ENCODE data around the gene RERE.
"Not testable (repeated sequence)": the region's sequence is repeated elsewhere in the genome, so short reads cannot be mapped to it uniquely, and the experiment has no call there.

The RERE gene

DNA sequence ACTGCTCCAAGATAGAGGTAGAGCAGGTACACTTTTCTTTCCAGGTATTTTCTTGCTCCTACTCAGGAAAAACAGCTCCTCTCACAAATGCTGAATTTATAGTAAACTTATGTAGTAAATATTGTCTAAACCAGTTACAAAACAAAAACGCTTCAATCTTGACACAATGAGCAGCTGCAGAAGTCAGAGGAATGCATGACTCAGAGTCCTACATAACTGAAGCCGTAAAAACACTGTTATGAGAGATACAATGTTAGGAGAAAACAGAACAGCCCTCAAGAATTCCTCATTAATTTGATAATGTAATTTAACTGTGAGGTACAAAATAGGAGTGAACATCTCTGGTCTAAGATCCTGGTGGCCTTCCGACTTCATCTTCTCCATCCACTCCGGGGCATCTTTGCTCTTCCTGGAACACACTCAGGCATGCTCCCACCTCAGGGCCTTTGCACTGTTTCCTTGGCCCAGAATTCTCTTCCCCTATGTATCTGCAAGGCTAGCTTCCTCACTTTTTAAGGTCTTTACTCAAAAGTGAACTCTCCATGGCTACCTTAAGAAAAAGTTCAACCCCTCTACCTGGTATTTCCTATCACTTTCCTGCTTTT, 361.0 kb downstream of the RERE start:
- H3K4me1 ChIP-seq (ENCODE audit: insufficient read depth, low read length) = peaks cover 41% of the 10 kb centered on the region
- peak overlapping the region; percentile 25 for H3K9ac ChIP-seq (ENCODE audit: low read length)

DNA sequence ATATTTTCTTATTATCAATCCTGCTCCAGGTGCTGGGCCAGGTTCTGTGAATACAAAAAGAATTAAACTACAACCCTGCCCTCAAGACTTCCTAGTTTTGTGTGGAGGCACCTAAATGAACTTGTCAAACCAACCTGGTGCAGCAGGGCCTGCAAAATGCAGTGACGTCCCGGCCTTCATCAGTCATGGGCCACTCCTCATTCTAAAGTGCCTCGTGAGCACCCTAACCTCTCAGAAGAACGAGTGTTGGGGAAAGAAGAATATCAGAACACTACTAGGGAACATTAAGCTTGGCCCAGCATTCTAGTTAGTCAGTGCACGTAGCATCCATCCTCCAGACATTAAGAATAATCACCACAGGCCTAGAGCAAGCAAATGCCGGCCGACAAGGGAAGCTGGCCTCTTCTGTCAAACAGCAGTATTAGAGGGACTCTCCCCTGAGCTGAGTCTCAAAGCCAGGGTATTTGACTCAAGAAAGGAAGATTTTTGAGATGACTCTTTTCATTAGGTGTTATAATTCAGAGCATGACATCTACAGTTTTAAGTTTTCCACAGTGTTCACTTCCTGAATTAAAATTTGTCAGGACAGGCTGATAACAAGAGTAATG, 361.6 kb downstream of the RERE start:
- H3K4me3 ChIP-seq (ENCODE audit: low read depth in 1 of 2, low read length in 2 of 2) = no peak overlapping the region
- peak overlapping the region; percentile 25 for H3K9ac ChIP-seq (ENCODE audit: low read length)
- no peaks in the 10 kb centered on the region for H3K27me3 ChIP-seq (ENCODE audit: control insufficient read depth in 1 of 2, insufficient read depth in 2 of 2, low read length in 2 of 2)
- H3K27ac ChIP-seq (ENCODE audit: low read depth, low read length) = peak overlapping the region; percentile 66
- no peaks in the 10 kb centered on the region for H3K9me3 ChIP-seq (ENCODE audit: low read length)
- H3K36me3 ChIP-seq (ENCODE audit: insufficient read depth, low read length) = no peaks in the 10 kb centered on the region
- peaks cover 35% of the 10 kb centered on the region for H3K4me1 ChIP-seq (ENCODE audit: insufficient read depth, low read length)

More for the DNA sequence above, 361.0 kb downstream of the RERE start:
- peak overlapping the region; percentile 66 for H3K27ac ChIP-seq (ENCODE audit: low read depth, low read length)
- no peak overlapping the region for H3K4me3 ChIP-seq (ENCODE audit: low read depth in 1 of 2, low read length in 2 of 2)
- H3K27me3 ChIP-seq (ENCODE audit: control insufficient read depth in 1 of 2, insufficient read depth in 2 of 2, low read length in 2 of 2) = no peaks in the 10 kb centered on the region
- H3K36me3 ChIP-seq (ENCODE audit: insufficient read depth, low read length) = no peaks in the 10 kb centered on the region
- H3K9me3 ChIP-seq (ENCODE audit: low read length) = no peaks in the 10 kb centered on the region

DNA sequence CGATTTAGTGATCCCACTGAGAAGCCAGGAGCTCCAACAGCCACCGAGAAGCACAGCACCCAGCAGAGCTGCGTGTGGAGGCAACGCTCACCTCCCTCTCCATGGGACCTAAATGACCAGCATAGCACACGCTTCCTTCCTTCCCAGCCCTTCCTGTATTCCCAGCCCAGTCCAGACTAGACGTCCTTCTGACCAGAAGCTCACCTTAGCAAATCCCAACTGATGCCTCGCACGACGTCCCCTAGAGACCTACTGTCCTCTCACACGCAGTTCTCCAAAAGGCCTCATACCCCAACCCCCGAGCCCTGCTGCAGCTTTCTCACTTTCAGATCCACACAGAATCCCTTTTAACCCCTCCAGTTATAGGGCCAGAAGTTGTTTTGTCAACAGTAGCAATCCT, 367.1 kb downstream of the RERE start:
- no peaks in the 10 kb centered on the region for H3K9me3 ChIP-seq (ENCODE audit: low read length)
- no peak overlapping the region for H3K9ac ChIP-seq (ENCODE audit: low read length)
- H3K27me3 ChIP-seq (ENCODE audit: control insufficient read depth in 1 of 2, insufficient read depth in 2 of 2, low read length in 2 of 2) = no peaks in the 10 kb centered on the region
- H3K4me1 ChIP-seq (ENCODE audit: insufficient read depth, low read length) = peaks cover 20% of the 10 kb centered on the region
- no peak overlapping the region for H3K27ac ChIP-seq (ENCODE audit: low read depth, low read length)
- no peaks in the 10 kb centered on the region for H3K36me3 ChIP-seq (ENCODE audit: insufficient read depth, low read length)
- H3K4me3 ChIP-seq (ENCODE audit: low read depth in 1 of 2, low read length in 2 of 2) = no peak overlapping the region

DNA sequence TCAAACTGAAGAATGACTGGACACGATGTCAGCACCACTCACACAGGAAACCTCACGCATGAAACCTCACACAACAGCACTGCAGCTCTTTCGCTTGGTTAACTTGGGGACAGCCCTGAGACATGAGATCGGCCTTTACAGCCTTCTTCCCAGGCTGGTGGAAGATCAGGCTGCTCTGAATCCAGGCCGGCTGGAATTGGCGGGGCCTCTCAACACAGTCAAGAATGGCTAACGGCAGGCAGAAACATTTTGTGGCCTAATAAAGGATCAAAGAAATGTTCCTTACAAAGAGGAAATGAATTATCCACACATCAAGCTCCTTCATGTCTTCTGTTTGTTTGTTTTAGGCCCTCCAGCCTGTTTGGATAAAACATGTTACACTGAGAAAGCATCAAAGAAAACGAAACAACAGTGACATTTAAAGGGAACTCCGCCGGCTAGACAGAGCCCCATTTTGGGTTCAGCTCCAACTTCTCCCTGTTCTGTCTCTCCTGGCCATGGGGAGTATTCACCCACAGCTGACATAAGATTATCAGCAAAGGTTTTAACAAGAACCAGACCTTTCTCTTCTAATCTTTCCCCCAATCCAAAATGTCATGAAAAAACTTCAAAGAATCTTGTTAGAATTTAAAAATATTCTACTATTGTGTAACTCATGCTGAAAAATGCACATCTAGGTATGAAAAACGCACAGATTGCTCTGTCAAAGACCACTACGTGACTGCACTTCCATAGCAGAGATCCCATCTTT, 368.4 kb downstream of the RERE start:
- no peaks in the 10 kb centered on the region for H3K9me3 ChIP-seq (ENCODE audit: low read length)
- H3K27ac ChIP-seq (ENCODE audit: low read depth, low read length) = peak overlapping the region; percentile 71
- H3K4me3 ChIP-seq (ENCODE audit: low read depth in 1 of 2, low read length in 2 of 2) = peak overlapping the region in 1 of 2 donors; percentile 38
- H3K9ac ChIP-seq (ENCODE audit: low read length) = no peak overlapping the region
- H3K27me3 ChIP-seq (ENCODE audit: control insufficient read depth in 1 of 2, insufficient read depth in 2 of 2, low read length in 2 of 2) = no peaks in the 10 kb centered on the region
- peaks cover 19% of the 10 kb centered on the region for H3K4me1 ChIP-seq (ENCODE audit: insufficient read depth, low read length)
- no peaks in the 10 kb centered on the region for H3K36me3 ChIP-seq (ENCODE audit: insufficient read depth, low read length)

DNA sequence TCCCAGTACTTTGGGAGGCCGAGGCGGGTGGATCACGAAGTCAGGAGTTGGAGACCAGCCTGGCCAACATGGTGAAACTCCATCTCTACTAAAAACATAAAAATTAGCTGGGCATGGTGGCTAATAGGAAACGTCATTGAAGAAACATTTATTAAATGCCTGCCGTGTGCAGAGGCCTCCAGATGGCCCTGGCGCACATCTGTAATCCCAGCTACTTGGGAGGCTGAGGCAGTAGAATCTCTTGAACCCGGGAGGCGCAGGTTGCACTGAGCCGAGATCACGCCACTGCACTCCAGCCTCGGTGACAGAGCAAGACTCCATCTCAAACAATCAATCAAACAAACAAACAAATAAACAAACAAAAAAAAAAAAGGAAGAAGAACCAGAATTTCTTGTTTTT, 368.9 kb downstream of the RERE start:
- H3K27ac ChIP-seq (ENCODE audit: low read depth, low read length); H3K9ac ChIP-seq (ENCODE audit: low read length); H3K27me3 ChIP-seq (ENCODE audit: control insufficient read depth in 1 of 2, insufficient read depth in 2 of 2, low read length in 2 of 2); H3K4me3 ChIP-seq (ENCODE audit: low read depth in 1 of 2, low read length in 2 of 2); H3K36me3 ChIP-seq (ENCODE audit: insufficient read depth, low read length); H3K9me3 ChIP-seq (ENCODE audit: low read length): not testable (repeated sequence)
- peaks cover 19% of the 10 kb centered on the region for H3K4me1 ChIP-seq (ENCODE audit: insufficient read depth, low read length)

DNA sequence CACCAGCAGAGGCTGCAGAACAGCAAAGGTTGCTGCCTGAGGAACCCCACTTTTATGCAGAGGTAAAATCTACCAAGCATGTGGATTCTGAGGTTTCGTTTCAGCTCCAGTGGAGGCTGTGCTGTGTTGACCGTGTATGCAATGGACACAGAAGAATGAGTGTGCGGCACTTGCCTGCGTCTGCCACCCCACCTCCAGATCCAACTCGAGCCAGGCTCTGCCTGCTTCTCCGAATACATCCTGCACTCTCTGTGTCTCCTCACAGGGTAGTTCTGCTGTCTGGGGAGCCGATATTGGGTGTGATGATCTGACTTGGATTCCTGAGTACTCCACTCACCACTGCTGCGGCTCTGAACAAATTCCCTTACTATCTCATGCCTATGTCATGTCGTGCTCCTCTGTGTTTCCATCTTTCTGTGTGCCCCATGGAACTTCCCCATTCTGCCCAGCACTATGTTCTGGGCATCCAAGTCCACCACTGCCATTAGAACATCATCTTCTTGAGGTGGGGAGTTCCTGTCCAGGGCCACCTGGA, 369.8 kb downstream of the RERE start:
- Histone ChIP-seq H3K9ac (ENCODE audit: low read length) (no peak overlapping the region), H3K4me3 (ENCODE audit: low read depth in 1 of 2, low read length in 2 of 2) (no peak overlapping the region), H3K9me3 (ENCODE audit: low read length) (no peaks in the 10 kb centered on the region), H3K27me3 (ENCODE audit: control insufficient read depth in 1 of 2, insufficient read depth in 2 of 2, low read length in 2 of 2) (no peaks in the 10 kb centered on the region), H3K36me3 (ENCODE audit: insufficient read depth, low read length) (no peaks in the 10 kb centered on the region), H3K27ac (ENCODE audit: low read depth, low read length) (no peak overlapping the region), H3K4me1 (ENCODE audit: insufficient read depth, low read length) (peaks cover 19% of the 10 kb centered on the region)

DNA sequence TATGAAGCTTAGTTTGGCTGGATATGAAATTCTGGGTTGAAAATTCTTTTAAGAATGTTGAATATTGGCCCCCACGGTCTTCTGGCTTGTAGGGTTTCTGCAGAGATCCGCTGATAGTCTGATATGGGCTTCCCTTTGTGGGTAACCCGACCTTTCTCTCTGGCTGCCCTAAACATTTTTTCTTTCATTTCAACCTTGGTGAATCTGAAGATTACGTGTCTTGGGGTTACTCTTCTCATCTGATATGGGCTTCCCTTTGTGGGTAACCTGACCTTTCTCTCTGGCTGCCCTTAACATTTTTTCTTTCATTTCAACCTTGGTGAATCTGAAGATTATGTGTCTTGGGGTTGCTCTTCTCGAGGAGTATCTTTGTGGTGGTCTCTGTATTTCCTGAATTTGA, 371.3 kb downstream of the RERE start:
- H3K9me3 ChIP-seq (ENCODE audit: low read length); H3K36me3 ChIP-seq (ENCODE audit: insufficient read depth, low read length); H3K27me3 ChIP-seq (ENCODE audit: control insufficient read depth in 1 of 2, insufficient read depth in 2 of 2, low read length in 2 of 2); H3K27ac ChIP-seq (ENCODE audit: low read depth, low read length); H3K4me3 ChIP-seq (ENCODE audit: low read depth in 1 of 2, low read length in 2 of 2); H3K9ac ChIP-seq (ENCODE audit: low read length): not testable (repeated sequence)
- peaks cover 24% of the 10 kb centered on the region for H3K4me1 ChIP-seq (ENCODE audit: insufficient read depth, low read length)

DNA sequence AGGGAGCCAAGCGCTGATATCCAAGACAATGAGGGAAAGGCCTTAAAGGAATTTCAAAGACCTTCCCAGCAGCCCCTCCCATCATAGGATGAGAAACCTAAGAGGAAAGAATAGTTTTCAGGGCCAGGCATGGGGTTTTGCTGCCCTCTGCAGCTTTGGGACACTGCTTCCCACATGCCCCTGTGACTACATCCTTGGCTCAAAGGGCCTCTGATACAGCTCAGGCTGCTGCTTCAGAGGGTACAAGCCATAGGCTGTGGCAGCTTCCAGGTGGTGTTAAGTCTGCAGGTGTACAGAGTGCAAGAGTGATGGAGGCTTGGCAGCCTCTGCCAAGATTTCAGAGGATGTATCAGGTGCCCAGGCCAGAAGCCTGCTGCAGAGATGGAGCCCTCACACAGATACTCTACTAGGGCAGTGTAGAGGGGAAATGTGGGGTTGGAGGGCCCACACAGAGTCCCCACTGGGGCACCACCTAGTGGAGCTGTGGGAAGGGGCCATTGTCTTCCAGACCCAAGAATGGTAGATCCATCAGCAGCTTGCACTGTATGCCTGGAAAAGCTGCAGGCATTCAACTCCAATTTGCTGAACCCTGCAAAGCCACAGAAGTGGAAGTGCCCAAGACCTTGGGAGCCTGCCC, 373.8 kb downstream of the RERE start:
- Histone ChIP-seq H3K36me3 (ENCODE audit: insufficient read depth, low read length) (no peaks in the 10 kb centered on the region), H3K4me3 (ENCODE audit: low read depth in 1 of 2, low read length in 2 of 2) (no peak overlapping the region), H3K27ac (ENCODE audit: low read depth, low read length) (no peak overlapping the region), H3K27me3 (ENCODE audit: control insufficient read depth in 1 of 2, insufficient read depth in 2 of 2, low read length in 2 of 2) (no peaks in the 10 kb centered on the region), H3K9me3 (ENCODE audit: low read length) (no peaks in the 10 kb centered on the region), H3K9ac (ENCODE audit: low read length) (no peak overlapping the region), H3K4me1 (ENCODE audit: insufficient read depth, low read length) (peaks cover 28% of the 10 kb centered on the region)

DNA sequence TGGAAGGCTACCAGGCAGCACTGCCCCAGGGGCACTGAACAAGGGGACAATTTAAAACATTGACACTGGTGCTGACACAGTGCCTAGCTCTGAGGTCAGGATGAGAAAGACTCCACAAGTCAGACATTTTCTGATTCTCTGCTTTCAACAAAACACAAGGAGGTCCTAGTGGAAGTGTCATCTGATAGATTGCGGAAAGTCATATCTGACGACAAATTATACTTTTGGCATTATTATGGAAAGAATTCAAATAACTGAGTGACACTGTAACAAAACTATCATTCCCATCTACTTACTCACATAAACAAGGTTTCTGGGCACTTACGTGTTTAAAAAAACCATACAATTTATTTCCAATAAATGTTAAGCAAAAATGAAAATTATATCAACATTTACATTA, 376.0 kb downstream of the RERE start:
- peak overlapping the region; percentile 50 for H3K27ac ChIP-seq (ENCODE audit: low read depth, low read length)
- no peaks in the 10 kb centered on the region for H3K27me3 ChIP-seq (ENCODE audit: control insufficient read depth in 1 of 2, insufficient read depth in 2 of 2, low read length in 2 of 2)
- no peak overlapping the region for H3K9ac ChIP-seq (ENCODE audit: low read length)
- H3K4me3 ChIP-seq (ENCODE audit: low read depth in 1 of 2, low read length in 2 of 2) = no peak overlapping the region
- no peaks in the 10 kb centered on the region for H3K36me3 ChIP-seq (ENCODE audit: insufficient read depth, low read length)
- no peaks in the 10 kb centered on the region for H3K9me3 ChIP-seq (ENCODE audit: low read length)
- H3K4me1 ChIP-seq (ENCODE audit: insufficient read depth, low read length) = peaks cover 35% of the 10 kb centered on the region

DNA sequence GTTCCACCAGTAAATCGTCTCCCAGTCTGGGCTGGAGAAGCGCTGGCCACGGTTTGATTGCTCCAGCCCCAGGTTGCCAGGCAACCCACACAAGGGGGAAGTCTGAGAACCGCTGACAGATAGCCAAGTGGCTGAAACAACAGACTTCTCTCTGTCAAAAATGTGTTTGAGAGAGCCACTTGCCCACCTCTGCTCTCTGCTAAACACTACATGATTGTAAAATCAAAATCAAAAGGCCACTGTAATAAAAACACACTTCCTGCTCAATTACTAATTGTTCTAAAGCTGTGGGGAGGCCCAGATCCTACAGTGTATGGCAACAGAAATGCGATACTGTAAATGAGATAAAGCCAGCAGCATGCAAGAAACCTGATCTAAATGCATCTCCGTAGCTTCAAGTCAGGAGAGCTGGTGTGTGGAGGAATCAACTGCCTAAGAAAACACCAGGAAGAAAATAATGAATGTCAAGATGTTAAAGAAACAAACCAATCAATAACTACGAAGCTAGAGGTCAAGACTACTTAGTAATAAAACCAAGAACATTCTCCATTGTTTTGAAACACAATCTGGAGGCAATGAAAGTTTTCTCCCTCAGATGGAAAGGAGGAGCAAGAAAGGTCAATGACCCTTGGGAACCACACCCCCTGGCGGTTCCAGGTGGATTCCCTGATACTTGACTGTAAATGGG, 378.3 kb downstream of the RERE start:
- H3K36me3 ChIP-seq (ENCODE audit: insufficient read depth, low read length) = no peaks in the 10 kb centered on the region
- H3K9me3 ChIP-seq (ENCODE audit: low read length) = no peaks in the 10 kb centered on the region
- no peak overlapping the region for H3K9ac ChIP-seq (ENCODE audit: low read length)
- H3K4me3 ChIP-seq (ENCODE audit: low read depth in 1 of 2, low read length in 2 of 2) = no peak overlapping the region
- no peaks in the 10 kb centered on the region for H3K27me3 ChIP-seq (ENCODE audit: control insufficient read depth in 1 of 2, insufficient read depth in 2 of 2, low read length in 2 of 2)
- H3K4me1 ChIP-seq (ENCODE audit: insufficient read depth, low read length) = peaks cover 44% of the 10 kb centered on the region
- peak overlapping the region; percentile 85 for H3K27ac ChIP-seq (ENCODE audit: low read depth, low read length)

DNA sequence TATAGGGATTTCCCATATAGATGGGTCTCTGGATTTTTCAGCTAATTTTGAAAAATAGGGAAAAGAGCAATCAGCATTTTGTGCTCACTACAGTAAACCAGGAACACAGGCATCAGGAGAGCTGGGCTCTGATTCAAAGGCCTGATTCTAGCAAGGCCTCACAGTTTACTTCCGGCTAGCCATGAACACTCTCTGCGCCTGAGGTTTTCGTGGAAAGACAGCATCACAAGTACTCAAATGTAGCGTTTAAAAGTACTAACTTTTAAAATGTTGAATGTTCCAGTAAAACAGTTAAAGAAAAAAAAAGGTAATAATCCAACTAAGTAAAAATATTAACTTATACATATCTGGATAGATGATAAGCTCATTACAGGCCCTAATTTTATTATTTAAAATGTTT, 379.0 kb downstream of the RERE start:
- H3K4me1 ChIP-seq (ENCODE audit: insufficient read depth, low read length) = peaks cover 44% of the 10 kb centered on the region
- H3K4me3 ChIP-seq (ENCODE audit: low read depth in 1 of 2, low read length in 2 of 2) = no peak overlapping the region
- no peaks in the 10 kb centered on the region for H3K36me3 ChIP-seq (ENCODE audit: insufficient read depth, low read length)
- no peaks in the 10 kb centered on the region for H3K27me3 ChIP-seq (ENCODE audit: control insufficient read depth in 1 of 2, insufficient read depth in 2 of 2, low read length in 2 of 2)
- no peaks in the 10 kb centered on the region for H3K9me3 ChIP-seq (ENCODE audit: low read length)
- H3K27ac ChIP-seq (ENCODE audit: low read depth, low read length) = peak overlapping the region; percentile 85
- H3K9ac ChIP-seq (ENCODE audit: low read length) = peak overlapping the region; percentile 14

Measured in muscle layer of colon (tissue), 2 donors.